WTC11 (cell line): Measurements from ENCODE around the gene PADI1.

ENCODE experiments used
- CTCF ChIP-seq: fragments of 200-600 bp; IDR thresholded peaks from 2 replicates; pipeline ENCODE4 v1.8.0; 2022; ENCODE audit warnings: antibody characterized with exemption
- KAT7 ChIP-seq: sonication (generic); formaldehyde crosslinking; IDR thresholded peaks from 2 replicates; pipeline ENCODE4 v1.8.1; 2023; ENCODE audit warnings: missing genetic modification reagents, mild to moderate bottlenecking, borderline replicate concordance
- RELA ChIP-seq: sonication (generic); formaldehyde crosslinking; IDR thresholded peaks from 2 replicates; pipeline ENCODE4 v1.8.1; 2022; ENCODE audit warnings: missing genetic modification reagents, mild to moderate bottlenecking, borderline replicate concordance

DNA sequence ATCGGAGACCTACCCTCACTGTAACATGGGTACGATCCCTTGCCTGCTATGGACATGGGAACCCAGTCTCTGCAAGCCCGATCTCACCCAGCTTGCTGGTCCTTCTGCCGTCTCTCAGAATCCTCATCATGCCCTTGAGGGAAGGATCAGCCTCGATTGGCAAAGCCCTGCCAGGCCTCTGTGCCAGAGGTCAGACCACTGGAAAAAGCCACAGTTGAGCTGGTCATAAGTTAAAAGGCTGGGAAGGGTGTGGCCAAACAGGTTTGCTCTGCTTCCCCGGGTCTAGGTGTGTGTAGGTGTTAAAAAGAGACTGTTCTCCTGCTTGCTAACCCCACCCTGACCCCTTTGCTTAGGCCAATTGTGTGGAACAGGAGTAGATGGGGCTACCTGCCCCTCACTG lies 24.5 kb downstream of the PADI1 start:
- TF ChIP-seq CTCF = no peak
- TF ChIP-seq KAT7 (CRISPR knock-in tag) = no peak
- no peak for TF ChIP-seq RELA
